IMR-90 (cell line): ENCODE data around the gene ABCA6.

Experiments used
- BHLHE40 ChIP-seq: fragments of 150-350 bp; IDR thresholded peaks from 2 replicates; pipeline ENCODE4 v1.6.1; 2016; ENCODE audit warnings: mild to moderate bottlenecking, low read depth, low read length
- CEBPB ChIP-seq: IDR thresholded peaks from 2 replicates; pipeline ENCODE4 v1.6.1; 2012; ENCODE audit warnings: low read depth, low read length, improper control_type of control experiment
- CTCF ChIP-seq: conservative IDR thresholded peaks from 2 replicates; pipeline ENCODE4 v1.5.1; 2012; ENCODE audit warnings: mild to moderate bottlenecking, low read depth, low read length, improper control_type of control experiment
- ELK1 ChIP-seq: fragments of 150-350 bp; IDR thresholded peaks from 2 replicates; pipeline ENCODE4 v1.6.1; 2016; ENCODE audit warnings: low read depth, mild to moderate bottlenecking, low read length, moderate library complexity, borderline replicate concordance
- FOS ChIP-seq: fragments of 150-350 bp; IDR thresholded peaks from 2 replicates; pipeline ENCODE4 v1.6.1; 2016; ENCODE audit warnings: low read depth, low read length
- MAFK ChIP-seq: IDR thresholded peaks from 2 replicates; pipeline ENCODE4 v1.6.1; 2012; ENCODE audit warnings: low read depth, low read length, improper control_type of control experiment
- MAZ ChIP-seq: IDR thresholded peaks from 2 replicates; pipeline ENCODE4 v1.6.1; 2012; ENCODE audit warnings: low read depth, mild to moderate bottlenecking, low read length, improper control_type of control experiment, moderate library complexity, borderline replicate concordance
- NFE2L2 ChIP-seq: fragments of 150-350 bp; IDR thresholded peaks from 2 replicates; pipeline ENCODE4 v1.6.1; 2016; ENCODE audit warnings: low read depth, mild to moderate bottlenecking, low read length
- POLR2A ChIP-seq: IDR thresholded peaks from 2 replicates; pipeline ENCODE4 v1.6.1; 2012; ENCODE audit warnings: mild to moderate bottlenecking, low read depth, low read length
- RAD21 ChIP-seq: IDR thresholded peaks from 2 replicates; pipeline ENCODE4 v1.6.1; 2012; ENCODE audit warnings: low read length, improper control_type of control experiment
- RCOR1 ChIP-seq: IDR thresholded peaks from 2 replicates; pipeline ENCODE4 v1.6.1; 2012; ENCODE audit warnings: mild to moderate bottlenecking, low read length, improper control_type of control experiment; ENCODE audit not compliant: insufficient replicate concordance
- RFX5 ChIP-seq: IDR thresholded peaks from 2 replicates; pipeline ENCODE4 v1.8.0; 2012; ENCODE audit warnings: low read depth, mild to moderate bottlenecking, low read length, moderate library complexity
- SMC3 ChIP-seq: fragments of 150-350 bp; IDR thresholded peaks from 2 replicates; pipeline ENCODE4 v1.6.1; 2016; ENCODE audit warnings: low read depth, mild to moderate bottlenecking, antibody characterized with exemption, low read length, moderate library complexity
- USF2 ChIP-seq: fragments of 150-350 bp; IDR thresholded peaks from 2 replicates; pipeline ENCODE4 v1.6.1; 2017; ENCODE audit warnings: mild to moderate bottlenecking, antibody characterized with exemption, low read length, low read depth

- TF ChIP-seq CTCF (no peak), POLR2A (no peak), BHLHE40 (no peak), NFE2L2 (no peak), CEBPB (no peak), USF2 (no peak), ELK1 (no peak), MAFK (no peak), RAD21 (no peak), RFX5 (no peak), FOS (no peak), SMC3 (no peak), RCOR1 (no peak), MAZ (no peak)
Measured at GRCh38 chr17:69159418-69159817, 17.7 kb upstream of the ABCA6 start.
